ENCODE measurements around the gene PALD1.
A peak's percentile ranks its signal among the peaks of the same experiment; 100 is the strongest.

The PALD1 gene

DNA sequence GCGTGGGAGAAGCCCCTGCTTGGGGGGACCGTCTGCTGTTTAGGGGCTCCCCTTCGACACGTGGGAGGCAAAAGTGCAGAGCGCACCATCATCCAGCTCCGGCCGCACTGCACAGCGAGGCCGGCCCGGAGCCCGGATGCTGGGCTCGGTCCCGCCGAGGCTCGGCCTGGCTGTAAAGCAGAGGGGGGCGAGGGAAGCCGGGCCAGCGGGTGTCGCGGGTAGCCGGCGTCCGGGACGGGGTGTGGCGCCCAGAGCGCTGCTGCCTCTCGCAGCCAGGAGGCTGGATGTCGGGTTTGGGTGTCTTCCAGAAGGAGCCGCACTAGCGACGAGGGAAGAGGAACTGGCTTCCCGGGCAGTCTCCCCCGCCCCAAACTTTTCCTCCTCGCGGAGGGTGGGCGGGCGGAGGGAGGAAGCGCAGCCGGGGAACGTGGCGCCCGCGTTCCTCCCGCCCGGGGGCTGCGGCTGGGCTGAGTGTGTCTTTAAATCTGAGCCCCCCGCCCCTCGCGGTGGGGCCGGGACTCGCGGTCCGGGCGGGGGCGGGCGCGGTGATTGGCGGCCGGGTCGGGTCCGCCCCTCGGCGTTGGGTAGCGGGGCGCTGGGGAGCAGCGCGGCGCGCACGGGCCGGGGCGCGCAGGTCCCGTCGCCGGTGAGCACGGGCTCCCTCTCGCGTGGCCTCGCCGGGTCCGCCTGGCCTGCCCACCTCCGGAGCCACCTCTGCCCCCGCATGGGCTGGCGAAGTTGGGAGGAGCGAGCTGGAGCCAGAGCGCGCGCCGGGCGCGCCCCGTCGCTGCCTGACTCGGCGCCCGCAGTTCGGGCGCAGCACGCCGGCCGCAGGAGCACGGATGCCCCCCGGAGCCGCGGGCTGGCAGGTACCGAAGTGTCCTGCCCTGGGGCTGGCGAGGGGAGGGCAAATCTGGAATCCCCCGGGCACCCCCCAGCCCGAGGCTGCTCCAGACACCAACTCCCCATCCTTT, at the start of gene PALD1:
TSS of gene PALD1 (plus strand) at position 577 of the 974 bp plus-strand sequence. CDS start 47,185 bp downstream, outside the sequence.
- peak; percentile 50 for DNase-seq

- DNase-seq: no peak
Measured at GRCh38 chr10:70430493-70431445, 47.8 kb upstream of the PALD1 start.

GRCh38 chr10:70432101-70432500, 46.5 kb upstream of the PALD1 start:
- DNase-seq: no peak

DNA sequence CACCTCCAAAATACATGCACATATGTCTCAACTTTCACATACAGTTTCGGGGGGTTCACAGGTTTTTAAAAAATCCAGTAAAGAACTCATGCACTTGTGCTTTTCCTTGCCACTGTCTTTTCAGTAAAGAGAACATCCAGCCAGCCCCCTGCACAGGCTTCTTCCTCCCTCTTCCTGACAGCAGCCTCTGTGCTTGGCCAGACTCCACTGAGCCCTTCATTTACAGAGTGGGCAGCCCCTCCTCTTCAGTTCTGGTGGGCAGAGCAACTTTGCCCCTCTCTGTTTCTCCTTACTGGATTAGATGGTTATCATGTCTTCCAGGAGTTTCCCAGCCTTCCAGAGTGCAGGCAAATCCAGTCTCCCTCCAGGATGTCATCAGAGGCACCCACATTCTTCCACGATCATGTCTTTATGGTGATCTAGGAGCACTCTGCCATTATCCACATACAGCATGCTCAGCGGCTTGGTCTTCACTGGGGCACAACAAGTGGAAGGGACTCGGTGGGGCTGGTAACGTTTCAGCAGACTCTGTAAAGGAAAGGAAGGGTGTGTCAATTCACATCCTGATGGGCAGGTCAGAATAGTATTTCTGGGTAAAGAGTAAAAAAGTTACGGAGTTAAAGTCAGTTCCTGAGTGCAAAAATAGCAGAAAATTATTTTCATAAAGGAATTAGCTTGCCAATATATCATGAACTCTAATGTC, 45.9 kb upstream of the PALD1 start:
- no peak for DNase-seq

GRCh38 chr10:70433581-70434280, 44.8 kb upstream of the PALD1 start:
- no peak for DNase-seq

GRCh38 chr10:70435241-70436085, 43.1 kb upstream of the PALD1 start:
- DNase-seq: no peak

GRCh38 chr10:70437721-70438120, 40.8 kb upstream of the PALD1 start:
- DNase-seq: no peak

DNA sequence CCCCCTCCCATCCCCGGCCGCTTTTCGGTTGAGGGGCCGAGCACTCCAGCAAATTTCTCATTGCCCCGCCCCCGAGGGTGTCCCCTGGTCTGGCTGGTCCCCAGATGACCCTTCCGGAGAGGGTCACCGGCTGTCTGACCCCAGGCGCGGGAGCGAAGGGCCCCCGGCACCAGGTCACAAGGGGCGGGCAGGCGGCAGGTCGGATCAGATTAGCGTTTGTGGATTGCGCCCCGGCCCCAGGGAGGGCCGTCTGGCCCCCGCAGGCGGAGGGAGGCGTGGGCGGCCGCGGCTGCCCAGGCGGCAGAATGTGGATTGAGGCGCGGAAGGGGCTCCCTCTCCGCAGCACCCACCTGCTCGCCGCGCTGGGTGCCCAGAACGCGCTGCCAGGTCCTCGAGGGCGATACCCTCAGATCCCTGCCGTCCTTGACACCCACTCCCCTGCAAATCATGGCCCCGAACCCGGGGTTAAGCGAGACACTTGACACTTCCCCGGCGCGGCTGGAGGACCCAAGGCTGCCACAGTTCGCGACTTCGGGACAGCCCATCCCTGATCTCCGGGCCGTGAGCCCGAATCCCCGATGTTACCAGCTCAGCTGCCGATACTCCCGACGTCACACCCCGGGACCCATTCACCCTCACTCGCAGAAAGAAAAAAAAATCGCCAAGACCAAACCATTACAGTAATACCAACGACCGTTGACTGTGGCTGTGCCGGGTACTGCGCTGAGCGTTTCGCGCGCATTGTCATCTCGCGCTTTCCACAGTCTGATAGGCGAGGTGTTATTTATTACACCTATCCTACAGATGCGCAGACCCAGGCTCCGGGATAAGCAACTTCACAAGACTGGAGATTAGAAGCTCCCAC, 38.0 kb upstream of the PALD1 start:
- no peak for DNase-seq

GRCh38 chr10:70441161-70441894, 37.2 kb upstream of the PALD1 start, which contains the start of gene NODAL:
Gene NODAL (minus strand): TSS chr10:70441681. CDS start chr10:70441667, 14 bp downstream.
- no peak for DNase-seq

GRCh38 chr10:70441895-70442309, 36.7 kb upstream of the PALD1 start:
- no peak for DNase-seq

GRCh38 chr10:70442332-70442988, 36.1 kb upstream of the PALD1 start:
- DNase-seq: no peak

- no peak for DNase-seq
Measured at GRCh38 chr10:70444744-70445143, 33.8 kb upstream of the PALD1 start.

- DNase-seq: no peak
Measured at GRCh38 chr10:70445718-70446657, 32.6 kb upstream of the PALD1 start.

DNA sequence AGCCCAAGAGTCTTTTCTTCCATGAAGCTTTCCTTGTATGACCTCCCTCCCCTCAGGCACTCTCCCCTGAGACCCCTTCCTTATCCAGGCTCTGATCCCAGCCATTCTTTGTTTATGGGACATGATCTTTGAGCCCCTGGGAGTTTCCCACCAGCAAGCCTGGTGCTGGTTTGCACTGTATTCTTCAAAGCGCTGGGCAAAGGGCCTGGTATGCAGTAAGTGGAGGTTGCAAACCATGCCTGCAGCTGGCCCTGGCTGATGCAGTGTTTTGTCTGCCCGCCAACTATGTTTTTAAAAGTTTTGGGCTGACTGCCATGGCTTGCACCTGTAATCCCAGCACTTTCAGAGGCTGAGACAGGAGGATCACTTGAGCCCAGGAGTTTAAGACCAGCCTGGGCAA, 30.3 kb upstream of the PALD1 start:
- DNase-seq: no peak

- no peak for DNase-seq
Measured at GRCh38 chr10:70455213-70455630, 23.3 kb upstream of the PALD1 start.

GRCh38 chr10:70456164-70456563, 22.4 kb upstream of the PALD1 start:
- DNase-seq: no peak

GRCh38 chr10:70457759-70458305, 20.7 kb upstream of the PALD1 start:
- DNase-seq: no peak
